Renal pelvis (tissue), 12 donors: Measurements from ENCODE around the gene LAMB2. TPM values are rescaled to one million over a fixed set of nuclear protein-coding genes. Genes with fewer than 3 reads are reported as not detected.

Experiments used
- DNase-seq: peaks from one replicate; pipeline ENCODE4 v3.0.0-alpha.2; 2013
- long read RNA-seq, 16 experiments: transcript quantifications; one replicate each; lab custom pipeline, GENCODE V29; 2026
- polyA plus RNA-seq, 3 donors: library from polyadenylated mRNA; unstranded; fragments of 120-200 nt; gene quantifications; one replicate each; pipeline ENCODE4 v1.2.1, GENCODE V29; 2013; ENCODE audit not compliant: insufficient read length in 3 of 3

LAMB2 gene
- polyA plus RNA-seq = 100 to 1,000 TPM; 397 to 499 (median 414) TPM
- long read RNA-seq, donor 1, full-length matches to known transcripts = 20 of 41 reads
- long read RNA-seq, donor 1, partial matches to known transcripts = 21 of 41 reads
- long read RNA-seq, donor 1, other reads (novel, unspliced or antisense) = 0 of 41 reads
- long read RNA-seq, donor 2, full-length matches to known transcripts = 18 of 44 reads
- long read RNA-seq, donor 2, partial matches to known transcripts = 26 of 44 reads
- long read RNA-seq, donor 2, other reads (novel, unspliced or antisense) = 0 of 44 reads
- long read RNA-seq, donor 3, full-length matches to known transcripts = 22 of 88 reads
- long read RNA-seq, donor 3, partial matches to known transcripts = 66 of 88 reads
- long read RNA-seq, donor 3, other reads (novel, unspliced or antisense) = 0 of 88 reads
- long read RNA-seq, donor 4, full-length matches to known transcripts = 26 of 83 reads
- long read RNA-seq, donor 4, partial matches to known transcripts = 57 of 83 reads
- long read RNA-seq, donor 4, other reads (novel, unspliced or antisense) = 0 of 83 reads
- long read RNA-seq, donor 5, full-length matches to known transcripts = 4 of 28 reads
- long read RNA-seq, donor 5, partial matches to known transcripts = 24 of 28 reads
- long read RNA-seq, donor 5, other reads (novel, unspliced or antisense) = 0 of 28 reads
- long read RNA-seq, donor 6, full-length matches to known transcripts = 30 of 71 reads
- long read RNA-seq, donor 6, partial matches to known transcripts = 41 of 71 reads
- long read RNA-seq, donor 6, other reads (novel, unspliced or antisense) = 0 of 71 reads
- long read RNA-seq, donor 7, full-length matches to known transcripts = 23 of 98 reads
- long read RNA-seq, donor 7, partial matches to known transcripts = 75 of 98 reads
- long read RNA-seq, donor 7, other reads (novel, unspliced or antisense) = 0 of 98 reads
- long read RNA-seq, donor 8, full-length matches to known transcripts = 13 of 42 reads
- long read RNA-seq, donor 8, partial matches to known transcripts = 29 of 42 reads
- long read RNA-seq, donor 8, other reads (novel, unspliced or antisense) = 0 of 42 reads
- long read RNA-seq, donor 9, full-length matches to known transcripts = 29 of 106 reads
- long read RNA-seq, donor 9, partial matches to known transcripts = 77 of 106 reads
- long read RNA-seq, donor 9, other reads (novel, unspliced or antisense) = 0 of 106 reads
- long read RNA-seq, donor 10, full-length matches to known transcripts = 16 of 108 reads
- long read RNA-seq, donor 10, partial matches to known transcripts = 92 of 108 reads
- long read RNA-seq, donor 10, other reads (novel, unspliced or antisense) = 0 of 108 reads
- long read RNA-seq, donor 11, full-length matches to known transcripts = 15 of 68 reads
- long read RNA-seq, donor 11, partial matches to known transcripts = 53 of 68 reads
- long read RNA-seq, donor 11, other reads (novel, unspliced or antisense) = 0 of 68 reads
- long read RNA-seq, donor 12, full-length matches to known transcripts = 19 of 84 reads
- long read RNA-seq, donor 12, partial matches to known transcripts = 65 of 84 reads
- long read RNA-seq, donor 12, other reads (novel, unspliced or antisense) = 0 of 84 reads
- long read RNA-seq, donor 13, transcript LAMB2-217 (5 exons, 1,021 nt) = major isoform, 11 of 68 reads
- long read RNA-seq, donor 13, partial matches to known transcripts = 51 of 68 reads
- long read RNA-seq, donor 13, other reads (novel, unspliced or antisense) = 0 of 68 reads
- long read RNA-seq, donor 14 = 0 reads
- long read RNA-seq, donor 15, full-length matches to known transcripts = 31 of 90 reads
- long read RNA-seq, donor 15, partial matches to known transcripts = 59 of 90 reads
- long read RNA-seq, donor 15, other reads (novel, unspliced or antisense) = 0 of 90 reads
- long read RNA-seq, donor 16, full-length matches to known transcripts = 30 of 102 reads
- long read RNA-seq, donor 16, partial matches to known transcripts = 72 of 102 reads
- long read RNA-seq, donor 16, other reads (novel, unspliced or antisense) = 0 of 102 reads

DNA sequence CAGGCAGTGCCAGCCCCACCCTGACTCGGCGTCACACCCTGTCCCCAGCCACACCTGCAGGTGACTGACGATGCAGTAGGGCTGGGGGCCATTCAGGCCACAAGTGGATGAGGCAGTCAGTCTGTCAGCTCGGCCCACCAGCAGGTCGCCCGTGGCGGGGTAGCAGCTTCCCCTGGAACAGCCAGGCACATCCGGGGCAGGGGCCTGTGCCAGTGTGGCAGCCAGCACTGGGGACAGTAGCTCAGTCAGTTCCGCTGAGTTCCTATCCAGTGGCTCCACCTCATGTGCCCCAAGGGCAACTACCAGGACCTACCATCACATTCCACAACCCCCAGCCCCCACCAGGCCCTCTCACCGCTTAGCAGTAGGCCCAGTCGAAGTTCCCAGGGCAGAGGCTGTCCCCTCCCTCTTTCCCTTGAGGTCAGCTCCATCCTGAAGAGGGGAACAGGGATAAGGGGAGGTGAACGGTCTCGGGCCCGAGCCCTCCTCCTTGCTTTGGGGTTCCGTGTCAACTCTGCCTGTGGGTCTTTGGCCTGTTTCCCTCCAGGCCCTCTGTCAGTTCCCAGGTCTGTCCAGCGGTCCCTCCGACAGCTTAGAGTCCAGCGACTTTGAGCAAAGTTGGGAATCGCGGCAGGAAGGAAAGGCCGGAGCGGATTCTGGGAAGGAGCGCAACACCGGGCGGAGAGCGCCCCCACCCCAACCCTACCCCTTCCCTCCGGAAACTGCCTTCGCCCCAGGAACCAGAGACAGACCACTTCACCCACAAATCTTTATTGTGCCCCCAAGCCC lies at the start of gene LAMB2:
Gene LAMB2 (minus strand): TSS at position 614 of the 789 bp plus-strand sequence. CDS start 183 bp downstream, at position 431.
- peak; percentile 82 for DNase-seq

DNA sequence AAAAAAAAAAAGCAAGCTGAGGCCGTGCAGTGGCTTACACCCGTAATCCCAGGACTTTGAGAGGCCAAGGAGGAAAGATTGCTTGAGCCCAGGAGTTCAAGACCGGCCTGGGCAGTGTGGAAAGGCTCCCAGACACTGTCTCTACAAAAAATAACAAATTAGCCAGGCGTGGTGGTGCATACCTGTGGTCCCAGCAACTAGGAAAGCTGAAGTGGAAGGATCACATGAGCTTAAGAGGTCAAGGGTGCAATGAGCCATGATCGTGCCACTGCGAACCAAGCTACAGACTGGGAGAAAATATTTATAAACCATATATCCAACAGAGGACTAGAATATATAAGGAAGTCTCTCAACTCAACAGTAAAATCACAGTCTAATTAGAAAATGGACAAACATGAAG lies 48.5 kb upstream of the LAMB2 start:
- DNase-seq = no peak

DNA sequence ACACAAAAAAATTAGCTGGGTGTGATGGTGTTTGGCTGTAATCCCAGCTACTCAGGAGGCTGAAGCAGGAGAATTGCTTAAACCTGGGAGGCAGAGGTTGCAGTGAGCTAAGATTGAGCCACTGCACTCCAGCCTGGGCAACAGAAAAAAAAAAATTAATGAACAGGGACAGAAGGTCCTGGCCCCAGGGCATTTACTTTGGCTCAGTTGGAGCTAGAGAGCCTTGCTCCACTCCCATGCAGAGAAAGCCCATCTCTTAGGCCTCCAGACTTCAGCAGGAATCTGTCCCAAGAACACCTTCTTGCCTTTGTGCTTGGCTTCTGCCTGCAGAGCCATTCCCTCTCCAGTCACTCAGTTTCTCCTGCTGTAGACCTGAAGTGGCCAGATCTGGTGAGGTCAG lies 47.3 kb upstream of the LAMB2 start:
- no peak for DNase-seq

DNA sequence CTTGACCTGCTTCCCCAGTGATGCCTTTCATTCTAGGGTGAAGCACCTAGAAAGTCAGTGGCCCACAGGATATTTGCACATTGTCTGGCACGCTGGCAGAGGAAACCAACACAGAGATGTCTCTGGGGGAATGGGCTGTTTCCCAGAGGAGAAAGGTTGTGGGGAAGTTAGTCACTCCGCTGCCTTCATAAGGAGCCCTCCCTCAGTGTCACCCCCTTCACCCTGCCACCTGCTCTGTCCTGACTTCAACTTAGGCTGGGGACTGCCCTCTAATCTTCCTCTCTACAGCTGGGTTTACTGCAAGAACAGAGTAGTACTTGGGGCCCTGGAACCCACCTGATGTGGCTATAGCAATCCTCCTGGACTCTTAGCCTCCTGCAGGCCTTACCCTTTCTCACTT lies 44.2 kb upstream of the LAMB2 start:
- DNase-seq = no peak

DNA sequence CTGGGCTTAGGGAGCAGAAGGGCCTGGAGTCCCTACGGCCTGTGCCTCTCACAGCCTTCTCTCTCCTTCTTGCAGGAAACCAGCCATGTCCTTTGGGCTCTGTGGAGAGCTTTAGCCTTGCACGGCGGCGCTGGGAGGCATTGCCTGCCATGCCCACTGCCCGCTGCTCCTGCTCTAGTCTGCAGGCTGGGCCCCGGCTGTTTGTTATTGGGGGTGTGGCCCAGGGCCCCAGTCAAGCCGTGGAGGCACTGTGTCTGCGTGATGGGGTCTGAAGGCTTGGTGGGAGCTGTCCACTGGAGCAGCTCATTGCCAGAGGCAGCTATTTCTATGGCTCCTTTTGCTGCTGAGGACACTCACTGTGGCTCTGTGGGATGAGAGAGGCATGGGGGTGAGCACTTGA lies 42.7 kb upstream of the LAMB2 start:
- DNase-seq = no peak

DNA sequence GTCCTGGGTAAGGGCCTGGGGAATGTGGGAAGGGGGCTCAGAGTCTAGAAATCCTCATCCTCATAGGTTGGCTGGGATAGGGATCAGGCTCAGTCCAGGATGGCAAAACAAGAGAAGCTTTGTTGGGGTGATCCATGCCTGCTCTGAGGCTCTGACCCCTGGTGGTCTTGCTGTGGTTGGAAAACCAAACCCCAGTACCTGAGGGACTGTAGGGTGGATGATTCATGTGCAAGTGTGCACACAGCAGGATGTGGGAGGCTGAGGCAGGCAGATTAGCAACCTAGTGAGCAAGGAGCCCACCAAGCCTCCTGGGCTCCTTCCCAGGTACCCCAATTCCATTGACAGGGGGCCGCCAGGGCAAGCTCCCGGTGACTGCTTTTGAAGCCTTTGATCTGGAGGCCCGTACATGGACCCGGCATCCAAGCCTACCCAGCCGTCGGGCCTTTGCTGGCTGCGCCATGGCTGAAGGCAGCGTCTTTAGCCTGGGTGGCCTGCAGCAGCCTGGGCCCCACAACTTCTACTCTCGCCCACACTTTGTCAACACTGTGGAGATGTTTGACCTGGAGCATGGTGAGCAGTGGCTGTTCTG lies 41.6 kb upstream of the LAMB2 start:
- DNase-seq = no peak

DNA sequence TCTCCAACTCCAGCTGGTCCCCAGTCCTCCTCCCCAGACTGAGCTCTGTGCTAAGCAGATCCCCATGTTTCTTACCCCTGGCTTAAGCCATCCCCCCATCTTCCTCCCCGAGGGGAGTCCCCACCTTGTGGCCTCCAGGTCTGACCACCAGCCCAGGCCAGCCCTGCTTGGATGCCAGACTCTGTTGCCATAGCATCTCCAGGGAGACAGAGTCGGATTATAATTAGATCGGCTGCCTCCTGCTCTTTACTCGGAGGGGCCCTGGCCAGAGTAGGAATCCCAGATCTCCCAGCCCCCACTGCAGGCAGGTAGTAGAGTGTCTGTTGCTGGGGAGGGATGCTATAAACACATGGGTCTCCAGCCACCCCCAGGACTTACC lies 40.9 kb upstream of the LAMB2 start:
- no peak for DNase-seq

DNA sequence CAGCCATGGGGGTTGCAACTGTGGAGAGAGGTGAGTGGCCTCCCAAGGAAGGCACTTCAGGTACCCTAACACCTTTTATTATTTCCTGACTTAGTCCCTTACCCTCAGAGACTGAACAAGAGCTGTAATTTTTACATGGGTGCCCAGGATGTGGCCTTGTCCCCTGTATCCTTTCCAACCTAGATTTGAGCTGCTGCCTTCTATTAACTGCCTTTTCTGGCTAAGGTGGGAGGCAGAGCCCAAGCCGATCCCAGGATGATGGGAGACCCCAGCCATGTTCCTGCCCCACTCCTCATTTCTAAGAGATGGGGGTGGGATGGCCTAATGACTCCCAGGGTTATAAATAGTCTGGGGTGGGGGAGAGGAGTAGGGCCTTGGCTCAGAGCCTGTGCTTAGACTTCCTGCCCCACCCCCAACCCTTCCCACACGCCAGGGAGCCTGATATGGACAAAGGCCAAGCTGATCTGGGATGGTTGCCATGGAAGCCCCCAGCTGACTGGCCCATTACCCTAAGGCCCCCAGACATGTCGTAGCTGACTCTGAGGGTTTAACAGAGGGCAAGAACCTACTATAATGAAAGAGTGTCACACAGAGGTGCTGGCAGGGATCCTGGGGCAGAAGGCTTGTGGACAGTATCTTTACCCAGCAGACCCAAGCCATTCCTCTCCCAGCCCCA lies 40.4 kb upstream of the LAMB2 start:
- peak; percentile 80 for DNase-seq

DNA sequence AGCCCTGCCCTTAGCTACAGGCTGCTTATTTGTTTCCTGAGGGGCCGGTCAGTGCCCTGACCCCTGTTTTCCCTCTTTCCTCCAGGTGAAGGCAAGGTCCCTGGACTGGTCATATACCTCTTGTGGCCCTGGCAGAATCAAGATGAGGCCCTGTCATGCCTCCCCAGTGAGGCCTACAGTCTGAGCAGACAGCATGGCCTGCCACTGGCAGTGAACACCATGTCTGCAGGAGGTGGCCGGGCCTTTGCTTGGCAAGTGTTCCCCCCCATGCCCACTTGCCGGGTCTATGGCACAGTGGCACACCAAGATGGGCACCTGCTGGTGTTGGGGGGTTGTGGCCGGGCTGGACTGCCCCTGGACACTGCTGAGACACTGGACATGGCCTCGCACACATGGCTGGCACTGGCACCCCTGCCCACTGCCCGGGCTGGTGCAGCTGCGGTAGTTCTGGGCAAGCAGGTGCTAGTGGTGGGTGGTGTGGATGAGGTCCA lies 39.7 kb upstream of the LAMB2 start:
- no peak for DNase-seq

DNA sequence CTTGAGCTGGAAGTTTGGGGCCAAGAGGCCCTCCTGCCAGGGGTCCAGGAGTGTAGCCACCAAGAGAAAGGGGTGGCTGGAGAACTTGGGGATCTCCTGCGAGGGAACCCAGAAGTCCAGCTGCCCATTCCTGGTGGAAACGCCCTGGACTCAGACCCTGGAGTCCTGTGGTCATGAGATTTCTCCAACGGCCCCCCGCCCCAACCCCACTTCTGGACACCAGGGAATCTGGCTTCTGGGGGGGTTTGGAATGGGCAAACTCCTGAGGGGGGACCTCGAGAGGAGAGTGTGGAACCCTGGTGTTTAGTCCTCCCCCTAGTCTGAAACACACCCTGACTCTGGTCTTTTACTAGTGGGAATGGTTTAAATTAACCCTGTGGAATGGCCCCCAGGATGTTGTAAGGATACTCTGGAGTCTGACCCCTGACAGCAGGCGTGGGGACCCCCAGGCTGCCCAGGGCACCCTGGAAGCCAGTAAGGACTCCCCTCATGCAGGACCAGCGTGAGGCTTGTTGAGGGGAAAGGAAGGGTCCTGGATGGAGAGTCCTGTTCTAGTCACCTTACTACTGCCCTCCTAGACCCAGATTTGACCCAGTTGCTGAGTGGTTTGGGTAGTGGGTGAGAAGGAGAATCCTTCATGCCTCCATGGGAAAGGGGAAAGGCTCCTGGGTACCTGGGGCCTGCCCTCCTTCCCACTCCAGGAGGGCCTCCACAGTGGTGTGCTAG lies 39.1 kb upstream of the LAMB2 start:
- DNase-seq = no peak

DNA sequence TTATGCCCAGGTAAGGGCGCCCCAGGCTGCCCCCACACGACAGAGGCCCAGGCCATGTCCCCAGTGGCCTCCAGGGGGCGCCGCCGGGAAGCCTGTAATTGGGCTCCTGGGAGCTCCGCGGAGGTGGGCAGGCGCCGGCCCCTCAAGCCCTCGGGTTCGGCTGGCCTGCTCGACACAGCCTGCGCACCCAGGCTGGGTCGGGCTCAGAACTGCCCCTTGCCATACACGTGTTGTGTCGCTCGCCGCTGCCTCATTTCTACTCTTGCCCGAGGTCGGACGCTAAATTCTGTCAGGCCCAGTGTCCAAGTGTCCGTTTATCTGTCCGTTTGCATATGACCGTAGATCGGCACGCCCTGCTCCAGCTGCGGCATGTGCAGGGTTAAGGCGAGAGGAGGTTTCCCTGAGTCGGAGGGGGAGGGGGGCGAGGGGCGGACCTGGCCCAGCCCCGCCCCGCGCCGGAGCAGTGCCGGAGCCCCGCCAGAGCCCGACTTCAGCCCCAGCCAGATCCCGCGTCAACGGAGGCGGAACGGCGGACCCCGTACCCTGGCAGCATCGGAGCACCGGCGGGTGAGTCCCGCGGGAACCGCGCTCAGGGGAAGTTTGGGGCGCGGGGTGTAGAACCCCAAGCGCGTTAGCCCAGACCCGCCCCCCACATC lies 38.4 kb upstream of the LAMB2 start, which contains the start of gene KLHDC8B:
Gene KLHDC8B (plus strand): TSS at position 480 of the 656 bp plus-strand sequence. CDS start 1,172 bp downstream, outside the sequence.
- DNase-seq = peak; percentile 86

DNA sequence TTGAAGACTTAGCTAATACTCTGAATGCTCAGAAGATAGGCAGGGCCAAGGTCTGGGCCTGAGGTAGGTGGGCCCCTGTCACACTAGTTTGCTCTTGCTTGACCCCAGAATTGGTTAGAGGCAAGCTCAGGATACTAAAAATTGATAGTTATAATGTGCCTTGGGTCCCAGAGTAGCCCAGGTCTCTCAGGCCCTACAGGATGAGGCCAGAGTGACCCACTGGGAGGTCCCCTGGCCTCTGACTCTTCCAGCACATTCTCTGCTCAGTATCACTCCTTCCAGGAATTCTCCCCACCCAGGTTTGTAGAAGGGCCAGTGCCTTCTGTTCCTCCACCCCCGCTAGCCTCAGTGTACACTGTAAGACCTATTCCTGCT lies 37.9 kb upstream of the LAMB2 start:
- no peak for DNase-seq

DNA sequence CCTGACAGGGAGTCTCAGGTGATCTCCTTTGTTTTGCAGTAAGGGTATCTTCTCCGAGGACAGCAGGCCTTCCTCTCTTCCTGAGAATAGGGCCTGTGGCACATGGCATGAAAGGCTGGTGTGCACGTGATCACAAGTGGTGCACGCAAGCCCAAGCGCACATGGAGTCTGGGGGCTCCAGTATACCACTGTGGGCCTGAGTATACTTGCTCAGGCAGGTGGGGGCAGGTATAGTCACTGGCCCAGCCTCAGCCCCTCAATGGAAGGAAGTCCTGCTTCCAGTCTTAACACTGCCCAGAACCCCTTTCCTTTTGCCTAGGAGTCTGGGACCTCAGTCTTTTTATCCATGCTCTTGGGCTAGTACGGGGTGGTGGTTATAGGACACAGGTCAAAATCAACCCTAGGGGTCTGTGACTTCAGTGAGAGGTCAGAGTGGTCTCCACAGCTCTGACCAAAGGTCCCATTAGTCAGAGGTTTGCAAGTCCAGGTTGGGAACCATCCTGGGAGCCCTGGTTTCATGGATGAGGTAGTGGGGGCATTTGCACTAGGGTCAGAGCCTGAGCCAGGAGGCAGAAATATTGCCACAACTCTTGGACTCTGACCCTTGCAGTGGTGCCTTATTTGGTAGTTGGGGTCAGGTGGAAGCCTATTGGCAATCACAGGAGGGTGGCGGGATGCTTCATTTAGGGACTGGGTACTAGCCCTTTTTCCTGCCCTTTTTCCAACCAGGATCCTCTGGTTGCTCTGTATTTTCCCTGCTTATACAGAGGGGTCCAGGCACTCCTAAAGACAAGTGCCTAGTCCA lies 34.1 kb upstream of the LAMB2 start:
- DNase-seq = no peak

DNA sequence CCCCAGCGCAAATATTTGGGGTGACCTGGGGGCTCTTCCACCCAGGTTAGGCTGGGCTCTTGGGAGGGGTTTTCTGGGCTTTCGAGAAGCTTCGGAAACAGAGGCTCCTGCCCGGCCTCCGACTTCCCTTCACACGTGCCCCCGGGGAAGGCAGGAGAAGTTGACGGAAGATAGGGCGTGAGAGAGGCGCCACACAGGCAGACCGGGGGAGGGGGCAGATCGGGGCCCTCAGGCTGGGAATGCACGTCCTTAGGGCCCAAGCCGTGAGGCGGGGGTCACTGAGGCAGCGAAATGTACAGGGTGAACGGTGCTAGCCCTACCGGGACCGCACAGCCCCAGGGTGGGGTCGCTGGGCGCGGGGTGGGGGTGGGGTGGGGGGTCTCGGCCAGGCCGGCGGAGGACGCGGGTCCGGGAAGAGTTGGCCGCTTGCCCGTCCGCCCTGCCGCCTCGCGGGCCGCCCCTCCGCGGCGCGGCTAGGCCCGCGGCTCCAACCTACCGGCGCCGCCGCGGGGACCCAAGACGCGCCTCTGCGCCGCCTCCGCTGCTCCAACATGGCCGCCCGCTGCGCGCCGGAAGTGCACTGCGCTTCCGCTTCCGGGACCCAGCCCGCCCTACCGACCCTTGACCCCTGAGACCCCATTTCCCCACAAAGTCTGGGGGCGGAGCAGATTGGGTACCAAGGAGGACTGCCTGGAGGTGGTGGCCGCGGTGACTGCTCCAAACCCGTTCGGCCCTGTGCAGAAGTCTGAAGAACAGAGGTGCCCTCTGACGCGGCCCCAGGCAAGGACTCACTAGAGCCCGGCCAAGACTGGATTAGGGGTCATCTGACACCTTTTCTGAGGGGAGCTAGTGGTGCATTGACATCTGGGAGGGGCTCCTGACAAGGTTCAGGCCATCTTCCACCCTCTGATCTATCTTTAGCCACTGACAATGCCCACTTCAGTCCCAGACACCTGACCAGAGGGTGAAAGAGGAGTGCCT lies 33.2 kb upstream of the LAMB2 start, which contains the start of gene CCDC71:
Gene CCDC71 (minus strand): TSS at position 561 of the 981 bp plus-strand sequence. CDS start 2,123 bp downstream, outside the sequence.
- DNase-seq = peak; percentile 75
